Measurements from ENCODE around the gene EN1.

DNA sequence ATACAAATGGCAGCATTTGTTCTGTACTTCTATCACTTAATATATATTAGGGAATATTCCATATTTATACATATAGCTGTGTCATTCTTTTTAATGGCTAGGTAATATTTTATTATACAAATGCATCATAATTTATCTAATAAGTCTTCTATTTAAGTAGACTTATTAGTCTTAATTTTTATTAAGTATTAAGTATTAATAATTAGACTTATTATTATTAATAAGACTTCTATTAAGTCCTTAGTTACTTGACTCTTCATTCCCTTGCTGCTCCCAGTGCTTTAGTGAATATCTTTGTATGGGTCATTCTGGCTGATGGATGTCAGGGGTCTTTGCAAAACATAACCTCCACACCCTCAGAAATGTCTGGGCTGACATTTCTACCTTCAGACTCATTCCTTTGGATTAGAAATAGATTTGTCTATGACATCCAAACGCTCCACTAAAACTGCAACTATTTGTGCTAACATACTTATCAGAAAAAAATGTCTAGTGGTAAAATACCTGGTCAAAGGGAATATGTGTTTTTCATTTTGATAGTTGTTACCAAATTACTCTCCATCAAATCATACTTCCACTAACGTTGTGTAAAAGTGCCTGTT lies 35.8 kb downstream of the EN1 start:
- TF ChIP-seq POLR2A (IDR thresholded peaks at IDR 0.05; ENCODE audit: low read depth, low read length), result no peak
- TF ChIP-seq POLR2AphosphoS5 (IDR thresholded peaks at IDR 0.05; ENCODE audit: low read depth, low read length), result no peak
- no peak for TF ChIP-seq TAF1 (IDR thresholded peaks at IDR 0.05; ENCODE audit: low read depth, low read length)
- TF ChIP-seq SPI1 (IDR thresholded peaks at IDR 0.05; ENCODE audit: low read depth, low read length), result no peak
- no peak for TF ChIP-seq PAX5 (IDR thresholded peaks at IDR 0.05; ENCODE audit: insufficient read depth, low read length, severe bottlenecking)
- no peak for TF ChIP-seq POU2F2 (IDR thresholded peaks at IDR 0.05; ENCODE audit: low read depth, low read length)
